CD4-positive, CD25-positive, alpha-beta regulatory T cell (primary cell): ENCODE results near the gene PRSS12. TPM values are rescaled to one million over a fixed set of nuclear protein-coding genes. Genes with fewer than 3 reads are reported as not detected.

Experiments used
- ATAC-seq, 2 donors: fragments of 150-1000 bp; cut with Tn5 transposase; one replicate each; pipeline ENCODE4 v1.10.0; 2021; ENCODE audit warnings: low read depth in 2 of 2, moderate number of reproducible peaks in 2 of 2, moderate library complexity in 1 of 2
- DNase-seq, 3 donors: peaks; one replicate each; pipeline versions ENCODE4 v3.0.0 to v3.0.0-alpha.2; 2012 to 2022; ENCODE audit warnings: mixed read lengths in 1 of 3
- H3K27ac ChIP-seq: one replicate; pipeline ENCODE4 v1.7.0; 2013; ENCODE audit warnings: mild to moderate bottlenecking, low read length; ENCODE audit not compliant: insufficient read depth, poor library complexity, severe bottlenecking
- H3K27me3 ChIP-seq: one replicate; pipeline ENCODE4 v1.7.0; 2013; ENCODE audit warnings: low read length; ENCODE audit not compliant: control insufficient read depth, insufficient read depth
- H3K36me3 ChIP-seq: one replicate; pipeline ENCODE4 v1.7.0; 2013; ENCODE audit warnings: mild to moderate bottlenecking, low read length, moderate library complexity; ENCODE audit not compliant: control insufficient read depth, insufficient read depth
- H3K4me1 ChIP-seq: 2 replicates; pipeline ENCODE4 v1.7.0; 2013; ENCODE audit warnings: mild to moderate bottlenecking, low read length; ENCODE audit not compliant: insufficient read depth, control insufficient read depth, poor library complexity, severe bottlenecking
- H3K4me3 ChIP-seq: one replicate; pipeline ENCODE4 v1.7.0; 2013; ENCODE audit warnings: low read depth, mild to moderate bottlenecking, low read length, moderate library complexity
- H3K9me3 ChIP-seq, 2 experiments: 1 replicate in 1 of 2; 2 replicates in 1 of 2; pipeline ENCODE4 v1.7.0; 2013; ENCODE audit warnings: low read length in 2 of 2, mild to moderate bottlenecking in 1 of 2, moderate library complexity in 1 of 2; ENCODE audit not compliant: control insufficient read depth in 2 of 2
- H3K27ac Mint-ChIP-seq, 3 donors: one replicate each; pipeline ENCODE4 v1.8.0; 2020 to 2022; ENCODE audit warnings: mild to moderate bottlenecking in 3 of 3, mixed read lengths in 3 of 3, moderate library complexity in 2 of 3
- H3K27me3 Mint-ChIP-seq: one replicate; pipeline ENCODE4 v1.8.0; 2022; ENCODE audit warnings: mild to moderate bottlenecking, mixed read lengths
- H3K36me3 Mint-ChIP-seq: one replicate; pipeline ENCODE4 v1.8.0; 2020; ENCODE audit warnings: mixed read lengths
- H3K4me1 Mint-ChIP-seq, 4 donors: one replicate each; pipeline ENCODE4 v1.8.0; 2020 to 2022; ENCODE audit warnings: mixed read lengths in 4 of 4, mild to moderate bottlenecking in 1 of 4
- H3K4me3 Mint-ChIP-seq, 4 donors: one replicate each; pipeline ENCODE4 v1.8.0; 2020 to 2022; ENCODE audit warnings: mild to moderate bottlenecking in 4 of 4, mixed read lengths in 4 of 4, moderate library complexity in 3 of 4
- H3K9me3 Mint-ChIP-seq, 7 donors: one replicate each; pipeline ENCODE4 v1.8.0; 2020 to 2022; ENCODE audit warnings: mixed read lengths in 7 of 7, mild to moderate bottlenecking in 3 of 7, moderate library complexity in 2 of 7
- polyA plus RNA-seq, 4 donors: library from polyadenylated mRNA; unstranded; fragments of 300-500 nt; fragmentation: Illumina TruSeq; gene quantifications; one replicate each; pipeline ENCODE4 v1.2.3, GENCODE V29; 2021
- total RNA-seq: library from RNA; stranded (reverse); gene quantifications from one replicate; pipeline ENCODE4 v1.2.3, GENCODE V29; 2022

PRSS12 gene
- total and polyA plus RNA-seq, 5 donors from 2014 or later: 0.05 TPM; not detected in 4

DNA sequence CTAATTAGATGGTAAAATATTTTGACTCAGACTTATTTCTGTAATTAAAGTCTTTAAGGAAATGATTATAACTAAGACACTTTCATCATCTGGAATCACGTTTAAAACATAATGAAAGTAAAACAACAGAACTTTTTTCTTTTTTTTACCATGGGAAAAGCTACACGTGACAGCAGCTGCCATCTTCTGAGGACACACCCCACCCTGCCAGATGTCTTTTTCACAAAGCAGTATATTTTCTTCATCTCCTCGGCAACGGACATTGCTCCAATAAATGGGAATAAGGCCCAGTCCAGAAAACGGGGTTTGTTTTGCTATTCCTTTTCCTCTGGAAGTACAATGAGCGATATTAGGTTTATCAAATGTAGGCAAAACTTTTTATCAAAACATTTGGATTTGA is 17.5 kb downstream of the PRSS12 start:
- ATAC-seq: no peak
- Histone ChIP-seq H3K27ac (no peak overlapping the region), H3K36me3 (no peaks in the 10 kb centered on the region), H3K4me1 (no peaks in the 10 kb centered on the region), H3K9me3 (no peaks in the 10 kb centered on the region), H3K27me3 (peaks cover 1% of the 10 kb centered on the region), H3K4me3 (no peak overlapping the region)
- H3K27me3 Mint-ChIP-seq: no peaks in the 10 kb centered on the region
- no peaks in the 10 kb centered on the region for H3K4me1 Mint-ChIP-seq
- no peaks in the 10 kb centered on the region for H3K9me3 Mint-ChIP-seq
- no peaks in the 10 kb centered on the region for H3K36me3 Mint-ChIP-seq
- no peak overlapping the region for H3K4me3 Mint-ChIP-seq
- no peak overlapping the region for H3K27ac Mint-ChIP-seq
- DNase-seq: no peak

DNA sequence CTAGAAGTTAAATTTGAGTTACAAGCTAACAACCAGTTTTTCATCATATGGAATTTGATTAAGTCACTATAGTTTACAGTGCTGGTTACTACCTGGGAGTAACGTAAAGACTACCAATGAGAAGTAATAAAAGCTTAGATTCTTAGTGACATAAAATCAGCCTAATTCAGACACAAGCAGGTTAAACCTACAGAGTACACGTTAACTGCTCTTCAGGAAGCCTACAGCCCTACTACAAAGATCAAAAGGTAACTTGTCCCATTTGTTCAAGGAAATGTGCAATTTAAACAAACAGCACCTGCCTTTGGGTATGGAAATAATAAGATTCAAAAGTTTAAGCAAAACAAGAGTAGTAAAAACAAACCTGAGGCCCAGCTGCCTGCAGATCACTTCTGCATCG is 21.5 kb downstream of the PRSS12 start:
- Mint-ChIP-seq H3K4me3 (no peak overlapping the region), H3K36me3 (no peaks in the 10 kb centered on the region), H3K27me3 (no peaks in the 10 kb centered on the region), H3K4me1 (no peaks in the 10 kb centered on the region), H3K27ac (no peak overlapping the region), H3K9me3 (no peaks in the 10 kb centered on the region)
- Histone ChIP-seq H3K27ac (no peak overlapping the region), H3K4me3 (no peak overlapping the region), H3K9me3 (no peaks in the 10 kb centered on the region), H3K36me3 (no peaks in the 10 kb centered on the region), H3K27me3 (peaks cover 1% of the 10 kb centered on the region), H3K4me1 (no peaks in the 10 kb centered on the region)
- ATAC-seq: no peak
- no peak for DNase-seq

DNA sequence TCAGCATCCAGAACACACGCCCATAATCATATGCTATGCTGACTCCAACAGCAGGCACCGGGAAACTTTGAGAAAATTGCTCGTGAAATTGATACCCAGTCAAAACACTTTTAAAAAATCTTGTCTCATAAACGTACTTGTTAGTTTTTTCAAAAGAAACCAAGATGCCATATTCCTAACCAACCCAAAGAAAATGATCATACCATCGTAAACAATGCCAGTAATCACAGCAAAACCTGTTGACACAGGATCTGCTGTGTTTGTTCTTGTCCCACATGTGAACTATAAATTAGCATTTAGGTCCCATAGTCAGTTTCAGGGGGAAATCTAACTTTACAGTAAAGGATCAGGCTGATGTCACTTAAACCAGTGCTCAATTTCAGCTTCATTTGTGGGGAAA is 23.0 kb downstream of the PRSS12 start:
- H3K27ac Mint-ChIP-seq: no peak overlapping the region
- no peak for ATAC-seq
- peaks cover 1% of the 10 kb centered on the region for H3K27me3 ChIP-seq

DNA sequence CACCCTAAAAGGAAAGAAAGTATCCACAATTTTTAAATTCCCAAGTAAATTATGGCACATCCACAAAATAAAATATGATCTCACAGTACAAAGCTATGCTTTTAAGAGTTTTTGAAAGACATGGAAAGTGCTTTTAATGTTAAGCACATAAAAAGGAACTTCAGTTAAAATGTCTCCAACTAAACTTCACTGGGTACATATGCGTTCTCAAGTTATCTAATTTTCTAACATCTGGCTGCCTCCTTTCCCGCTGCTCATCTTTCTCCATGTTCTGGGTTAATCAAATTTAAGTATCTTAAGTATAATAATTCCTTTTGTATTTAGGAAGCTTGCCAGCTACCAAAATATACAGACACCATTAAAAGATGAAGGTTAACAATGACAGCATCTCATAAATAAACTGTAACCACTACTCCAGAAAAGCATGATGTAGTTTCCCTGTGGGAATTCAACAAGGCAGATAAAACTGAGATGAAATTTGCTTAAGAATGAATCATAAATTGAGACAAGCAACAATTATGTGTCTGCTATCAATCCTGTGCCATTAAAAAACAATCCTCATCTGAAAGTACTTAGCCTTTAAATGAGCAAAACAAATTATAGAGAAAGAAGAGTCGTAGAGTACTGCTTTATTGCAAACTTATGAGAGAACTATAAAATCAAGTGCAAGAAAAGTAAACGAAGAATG is 25.1 kb downstream of the PRSS12 start:
- Histone ChIP-seq H3K4me1 (no peaks in the 10 kb centered on the region), H3K9me3 (no peaks in the 10 kb centered on the region), H3K36me3 (no peaks in the 10 kb centered on the region), H3K27me3 (peaks cover 1% of the 10 kb centered on the region), H3K27ac (no peak overlapping the region), H3K4me3 (no peak overlapping the region)
- ATAC-seq (no peak), DNase-seq (no peak)
- Mint-ChIP-seq H3K36me3 (no peaks in the 10 kb centered on the region), H3K27me3 (no peaks in the 10 kb centered on the region), H3K4me3 (no peak overlapping the region), H3K4me1 (no peaks in the 10 kb centered on the region), H3K27ac (no peak overlapping the region), H3K9me3 (no peaks in the 10 kb centered on the region)

More for the DNA sequence above, 23.0 kb downstream of the PRSS12 start:
- Histone ChIP-seq H3K27ac (no peak overlapping the region), H3K36me3 (no peaks in the 10 kb centered on the region), H3K4me3 (no peak overlapping the region), H3K4me1 (no peaks in the 10 kb centered on the region), H3K9me3 (no peaks in the 10 kb centered on the region)
- Mint-ChIP-seq H3K27me3 (no peaks in the 10 kb centered on the region), H3K4me1 (no peaks in the 10 kb centered on the region), H3K4me3 (no peak overlapping the region), H3K9me3 (no peaks in the 10 kb centered on the region), H3K36me3 (no peaks in the 10 kb centered on the region)
- no peak for DNase-seq

DNA sequence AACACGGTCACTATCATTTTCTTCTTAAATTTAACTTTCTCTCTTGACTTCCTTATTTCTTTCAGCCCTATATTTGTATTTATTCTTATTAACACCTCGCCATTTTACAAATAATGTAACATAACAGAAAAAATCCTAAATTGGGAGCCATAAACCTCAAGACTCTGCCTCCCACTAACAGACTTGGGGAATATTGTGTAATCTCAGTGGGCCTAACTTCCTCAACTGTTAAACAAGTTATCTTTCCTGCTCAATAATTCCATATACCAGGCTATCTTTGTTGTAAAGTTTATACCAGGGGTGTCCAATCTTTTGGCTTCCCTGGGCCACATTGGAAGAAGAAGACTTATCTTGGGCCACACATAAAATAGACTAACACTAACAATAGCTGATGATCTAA is 26.2 kb downstream of the PRSS12 start:
- no peak overlapping the region for H3K4me3 Mint-ChIP-seq
- H3K27me3 ChIP-seq: peaks cover 1% of the 10 kb centered on the region
- H3K36me3 ChIP-seq: no peaks in the 10 kb centered on the region
- H3K4me1 Mint-ChIP-seq: no peaks in the 10 kb centered on the region
- no peak for ATAC-seq
- no peak for DNase-seq
- H3K9me3 Mint-ChIP-seq: no peaks in the 10 kb centered on the region
- H3K27ac Mint-ChIP-seq: no peak overlapping the region
- H3K9me3 ChIP-seq: no peaks in the 10 kb centered on the region
- H3K4me3 ChIP-seq: no peak overlapping the region
- no peak overlapping the region for H3K27ac ChIP-seq
- H3K4me1 ChIP-seq: no peaks in the 10 kb centered on the region
- H3K27me3 Mint-ChIP-seq: no peaks in the 10 kb centered on the region
- no peaks in the 10 kb centered on the region for H3K36me3 Mint-ChIP-seq

DNA sequence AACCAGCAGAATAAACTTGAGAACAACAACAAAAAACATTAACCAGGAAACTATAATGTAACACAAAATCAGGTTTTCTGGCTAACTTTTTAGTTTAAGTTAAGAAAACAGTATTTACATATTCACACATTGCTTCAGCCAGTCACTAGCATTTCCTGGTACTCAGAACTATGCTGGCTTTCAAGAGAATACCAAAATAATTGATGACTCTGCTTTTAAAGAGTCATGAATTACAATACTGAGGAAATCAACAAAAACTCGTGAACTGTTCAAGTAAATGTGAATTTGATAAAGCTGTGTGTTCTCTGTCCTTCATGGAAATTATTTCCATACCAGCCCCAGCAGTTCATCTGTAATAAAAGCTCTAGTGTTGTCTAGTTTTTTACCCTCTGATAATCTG is 27.4 kb downstream of the PRSS12 start:
- Histone ChIP-seq H3K4me3 (no peak overlapping the region), H3K27me3 (peaks cover 4% of the 10 kb centered on the region), H3K27ac (no peak overlapping the region), H3K4me1 (no peaks in the 10 kb centered on the region), H3K9me3 (no peaks in the 10 kb centered on the region), H3K36me3 (no peaks in the 10 kb centered on the region)
- ATAC-seq (no peak), DNase-seq (no peak)
- Mint-ChIP-seq H3K36me3 (no peaks in the 10 kb centered on the region), H3K9me3 (no peaks in the 10 kb centered on the region), H3K4me1 (no peaks in the 10 kb centered on the region), H3K4me3 (no peak overlapping the region), H3K27ac (no peak overlapping the region), H3K27me3 (no peaks in the 10 kb centered on the region)

DNA sequence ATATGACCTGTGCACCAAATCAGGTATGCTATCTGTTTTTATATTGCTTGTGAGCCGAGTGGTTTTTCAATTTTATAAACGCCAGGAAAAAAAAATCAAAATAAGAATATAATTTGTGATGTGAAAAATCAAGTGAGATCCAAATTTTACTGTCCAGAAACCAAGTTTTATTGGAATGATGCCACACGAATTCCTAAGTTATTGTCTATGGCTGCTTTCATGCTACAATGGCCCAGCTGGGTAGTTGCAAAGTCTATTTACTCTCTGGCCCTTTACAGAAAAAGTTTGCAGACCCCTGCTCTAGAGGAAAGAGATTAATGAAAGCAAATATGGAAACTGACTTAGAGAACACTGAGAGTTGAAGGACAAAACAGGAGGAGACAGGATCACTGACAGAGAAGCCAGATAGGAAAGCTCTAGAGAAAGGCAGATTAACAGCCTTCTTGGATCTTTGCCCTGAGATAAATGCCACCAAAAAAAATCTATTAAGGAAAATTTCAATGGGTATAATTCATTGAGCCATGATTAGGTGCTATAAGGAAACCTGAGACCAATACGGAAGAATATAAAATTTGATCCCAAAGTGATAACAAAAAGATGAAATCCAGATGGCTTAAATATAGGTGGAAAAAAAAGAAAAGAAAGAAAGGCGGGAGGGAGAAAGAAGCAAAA is 29.8 kb downstream of the PRSS12 start:
- H3K27me3 ChIP-seq: peaks cover 5% of the 10 kb centered on the region
- no peak overlapping the region for H3K27ac Mint-ChIP-seq
- H3K27ac ChIP-seq: no peak overlapping the region
- H3K36me3 Mint-ChIP-seq: no peaks in the 10 kb centered on the region
- no peak for ATAC-seq
- H3K4me1 ChIP-seq: no peaks in the 10 kb centered on the region
- no peak overlapping the region for H3K4me3 ChIP-seq
- no peaks in the 10 kb centered on the region for H3K36me3 ChIP-seq
- H3K9me3 ChIP-seq: no peaks in the 10 kb centered on the region
- H3K4me1 Mint-ChIP-seq: no peaks in the 10 kb centered on the region
- H3K9me3 Mint-ChIP-seq: peaks cover 0 to 1% (median 0%) of the 10 kb centered on the region in 7 donors
- DNase-seq: no peak
- no peaks in the 10 kb centered on the region for H3K27me3 Mint-ChIP-seq
- H3K4me3 Mint-ChIP-seq: no peak overlapping the region

DNA sequence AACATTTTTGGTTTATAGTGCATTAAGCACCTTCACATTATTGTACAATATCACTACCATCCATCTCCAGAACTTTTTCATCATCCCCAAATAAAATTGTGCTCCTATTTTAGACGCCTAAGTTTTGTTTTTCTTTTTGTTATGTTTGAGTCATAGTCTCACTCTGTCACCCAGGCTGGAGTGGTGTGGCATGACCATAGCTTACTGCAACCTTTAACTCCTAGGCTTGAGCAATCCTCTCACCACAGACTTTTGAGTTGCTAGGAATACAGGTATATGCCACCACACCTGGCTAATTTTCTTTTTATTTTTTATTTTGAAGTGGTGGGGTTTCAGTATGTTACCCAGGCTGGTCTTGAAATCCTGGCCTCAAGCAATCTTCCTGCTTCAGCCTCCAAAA is 33.9 kb downstream of the PRSS12 start:
- ATAC-seq (no peak), DNase-seq (no peak)
- H3K27ac ChIP-seq: no peak overlapping the region
- Mint-ChIP-seq H3K4me3 (no peak overlapping the region), H3K9me3 (peaks cover 0 to 1% (median 0%) of the 10 kb centered on the region in 7 donors), H3K27ac (no peak overlapping the region), H3K4me1 (no peaks in the 10 kb centered on the region), H3K27me3 (peaks cover 6% of the 10 kb centered on the region), H3K36me3 (no peaks in the 10 kb centered on the region)
- H3K4me1 ChIP-seq: no peaks in the 10 kb centered on the region
- H3K27me3 ChIP-seq: peaks cover 5% of the 10 kb centered on the region
- H3K9me3 ChIP-seq: no peaks in the 10 kb centered on the region
- no peaks in the 10 kb centered on the region for H3K36me3 ChIP-seq
- H3K4me3 ChIP-seq: no peak overlapping the region
